ENCODE data around the gene MYRIP.
"Not testable (repeated sequence)": the region's sequence is repeated elsewhere in the genome, so short reads cannot be mapped to it uniquely, and the experiment has no call there.

MYRIP gene

DNA sequence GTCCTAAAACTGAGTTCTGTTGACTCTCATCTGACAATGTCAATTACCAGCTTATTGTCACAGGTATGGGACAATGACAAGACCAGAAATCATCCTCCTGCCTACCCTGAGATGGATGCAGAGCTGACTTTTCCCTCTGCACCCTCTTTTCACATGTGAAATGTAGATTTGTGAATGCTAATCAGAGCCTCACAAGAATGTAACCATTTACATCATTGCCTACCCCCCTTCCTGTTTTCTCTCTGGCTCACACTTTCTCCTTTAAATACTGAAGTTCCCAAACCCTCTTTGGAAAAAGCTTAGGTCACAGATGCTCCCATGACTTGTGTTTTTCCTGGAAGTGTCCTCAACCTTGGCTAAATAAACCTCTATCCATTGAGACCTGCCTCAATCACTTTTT, 228.2 kb downstream of the MYRIP start:
- no peak for DNase-seq (ENCODE audit: low spot score)

GRCh38 chr3:40042752-40043443, 233.5 kb downstream of the MYRIP start:
- DNase-seq (ENCODE audit: low spot score), result no peak

- DNase-seq (ENCODE audit: low spot score), result peak; percentile 35
Observed at GRCh38 chr3:40043444-40043755, 234.0 kb downstream of the MYRIP start.

DNA sequence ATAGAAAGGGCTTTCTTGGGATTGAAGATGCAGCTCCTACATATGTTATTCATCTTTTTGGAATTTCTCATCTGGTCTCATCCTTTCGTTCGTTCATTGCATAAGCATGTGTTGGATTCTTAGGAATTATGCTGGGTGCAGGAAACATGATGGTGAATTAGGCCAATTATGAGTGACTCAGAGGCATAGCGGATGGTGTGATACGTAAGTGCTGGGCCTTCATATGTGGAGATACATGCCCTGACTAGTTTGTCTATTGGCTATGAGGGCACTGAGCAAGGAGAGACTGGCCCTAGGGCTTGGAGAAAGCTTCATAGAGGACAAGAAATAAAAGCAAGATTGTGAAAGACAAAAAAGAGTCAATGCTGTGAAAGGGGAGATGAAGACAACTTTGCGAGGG, 235.1 kb downstream of the MYRIP start:
- DNase-seq (ENCODE audit: low spot score), result peak; percentile 83

GRCh38 chr3:40045051-40045450, 235.6 kb downstream of the MYRIP start:
- DNase-seq (ENCODE audit: low spot score), result no peak

GRCh38 chr3:40046149-40046548, 236.7 kb downstream of the MYRIP start:
- DNase-seq (ENCODE audit: low spot score), result no peak

GRCh38 chr3:40047406-40047805, 238.0 kb downstream of the MYRIP start:
- no peak for DNase-seq (ENCODE audit: low spot score)

GRCh38 chr3:40053663-40054062, 244.3 kb downstream of the MYRIP start:
- DNase-seq (ENCODE audit: low spot score), result no peak

DNA sequence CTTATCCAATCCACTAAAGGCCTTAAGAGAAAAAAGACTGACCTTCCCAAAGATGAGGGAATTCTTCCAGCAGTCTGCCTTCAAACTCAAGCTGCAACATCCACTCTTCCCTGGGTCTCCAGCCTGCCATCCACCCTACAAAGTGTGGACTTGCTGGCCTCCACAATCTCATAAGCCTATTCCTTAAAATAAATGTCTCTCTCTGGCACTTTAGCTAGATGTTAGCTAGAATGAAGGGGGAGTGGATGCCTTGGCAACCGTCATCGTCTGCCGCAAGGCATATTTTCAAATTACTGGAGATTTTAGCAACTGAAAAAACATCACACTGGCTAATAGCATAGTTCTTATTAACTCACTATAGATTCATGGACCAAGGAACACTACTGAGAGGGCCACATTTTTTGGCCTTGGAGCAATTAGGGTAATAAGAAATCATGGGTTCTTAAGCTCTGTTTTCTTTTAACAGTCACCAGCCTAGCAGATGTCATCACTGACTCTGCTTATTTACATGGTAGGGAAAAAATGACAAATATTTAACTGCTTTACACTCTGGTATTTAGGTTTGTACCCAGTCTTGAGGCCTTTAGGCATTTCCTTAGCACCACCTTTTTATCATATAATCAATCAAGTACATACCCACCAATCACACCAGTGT, 245.3 kb downstream of the MYRIP start:
- DNase-seq (ENCODE audit: low spot score), result peak; percentile 60

DNA sequence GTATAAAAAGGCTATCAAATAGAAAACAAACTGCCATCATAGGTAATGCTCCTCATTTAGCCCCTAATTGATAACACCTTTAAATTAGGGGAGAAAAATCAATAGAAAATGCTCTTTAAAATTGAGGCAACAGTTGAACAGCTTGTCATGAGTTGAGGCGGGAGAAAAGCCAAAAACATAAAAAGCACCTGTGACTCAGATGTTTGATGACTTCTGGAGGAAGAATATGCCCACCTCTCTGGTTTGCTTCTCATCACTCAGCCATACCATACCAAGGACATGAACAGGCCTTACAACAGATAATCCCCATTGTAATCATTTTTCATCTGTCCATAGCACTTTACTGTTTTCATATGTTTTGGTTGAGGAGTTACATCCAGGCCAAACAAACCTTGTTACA, 246.0 kb downstream of the MYRIP start:
- DNase-seq (ENCODE audit: low spot score), result no peak

- DNase-seq (ENCODE audit: low spot score), result no peak
Observed at GRCh38 chr3:40055956-40056355, 246.5 kb downstream of the MYRIP start.

DNA sequence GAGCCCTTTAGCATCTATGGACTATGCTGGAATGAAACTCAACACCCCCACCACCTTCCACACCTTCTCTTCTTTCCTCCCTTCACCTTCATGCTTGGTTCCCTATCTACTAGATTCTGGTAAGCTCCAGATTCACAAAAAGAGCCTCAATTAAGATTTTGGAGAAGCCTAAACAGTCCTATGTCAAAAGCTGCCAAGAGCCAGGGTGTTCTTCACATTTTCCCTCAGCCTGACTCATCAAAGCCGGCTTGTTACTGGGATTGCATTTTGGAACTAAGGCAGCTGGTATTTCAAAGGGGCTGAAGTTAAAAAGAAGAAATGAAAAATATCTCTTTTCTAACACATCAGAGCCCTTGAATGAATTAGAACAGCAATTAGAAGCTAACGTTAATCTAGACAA, 247.7 kb downstream of the MYRIP start:
- DNase-seq (ENCODE audit: low spot score), result peak; percentile 66

- no peak for DNase-seq (ENCODE audit: low spot score)
Observed at GRCh38 chr3:40057786-40058185, 248.4 kb downstream of the MYRIP start.

GRCh38 chr3:40068636-40069035, 259.2 kb downstream of the MYRIP start:
- no peak for DNase-seq (ENCODE audit: low spot score)

- no peak for DNase-seq (ENCODE audit: low spot score)
Observed at GRCh38 chr3:40070816-40071215, 261.4 kb downstream of the MYRIP start.

DNA sequence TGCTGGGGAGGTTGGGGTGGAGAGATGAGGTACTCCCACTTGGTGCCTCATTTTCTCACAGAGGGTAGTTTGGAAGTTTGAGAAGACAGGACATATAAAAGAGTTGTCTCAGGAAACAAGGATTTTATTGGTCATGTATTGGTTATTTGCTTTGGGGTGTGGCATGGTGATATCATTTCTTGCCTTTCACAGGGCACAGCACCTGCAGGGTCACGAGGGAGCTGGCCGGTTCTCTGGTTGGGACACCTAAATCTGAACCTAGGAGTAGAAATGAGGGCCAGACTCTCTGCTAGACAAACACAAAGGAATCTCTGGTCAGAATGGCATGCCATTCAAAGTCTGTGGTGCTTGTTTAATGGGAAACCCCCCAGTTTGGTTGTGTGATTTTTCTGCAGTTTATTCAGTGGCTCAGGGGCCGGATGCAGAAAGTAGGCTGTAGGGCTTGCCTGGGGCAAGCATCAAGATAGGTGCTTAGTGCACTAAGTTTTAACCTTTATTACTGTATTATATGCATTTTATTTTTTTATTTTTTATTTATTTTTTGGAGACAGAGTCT, 262.4 kb downstream of the MYRIP start:
- DNase-seq (ENCODE audit: low spot score), result no peak

- no peak for DNase-seq (ENCODE audit: low spot score)
Observed at GRCh38 chr3:40073310-40074007, 264.1 kb downstream of the MYRIP start.

GRCh38 chr3:40077139-40077538, 267.7 kb downstream of the MYRIP start:
- DNase-seq (ENCODE audit: low spot score), result not testable (repeated sequence)

DNA sequence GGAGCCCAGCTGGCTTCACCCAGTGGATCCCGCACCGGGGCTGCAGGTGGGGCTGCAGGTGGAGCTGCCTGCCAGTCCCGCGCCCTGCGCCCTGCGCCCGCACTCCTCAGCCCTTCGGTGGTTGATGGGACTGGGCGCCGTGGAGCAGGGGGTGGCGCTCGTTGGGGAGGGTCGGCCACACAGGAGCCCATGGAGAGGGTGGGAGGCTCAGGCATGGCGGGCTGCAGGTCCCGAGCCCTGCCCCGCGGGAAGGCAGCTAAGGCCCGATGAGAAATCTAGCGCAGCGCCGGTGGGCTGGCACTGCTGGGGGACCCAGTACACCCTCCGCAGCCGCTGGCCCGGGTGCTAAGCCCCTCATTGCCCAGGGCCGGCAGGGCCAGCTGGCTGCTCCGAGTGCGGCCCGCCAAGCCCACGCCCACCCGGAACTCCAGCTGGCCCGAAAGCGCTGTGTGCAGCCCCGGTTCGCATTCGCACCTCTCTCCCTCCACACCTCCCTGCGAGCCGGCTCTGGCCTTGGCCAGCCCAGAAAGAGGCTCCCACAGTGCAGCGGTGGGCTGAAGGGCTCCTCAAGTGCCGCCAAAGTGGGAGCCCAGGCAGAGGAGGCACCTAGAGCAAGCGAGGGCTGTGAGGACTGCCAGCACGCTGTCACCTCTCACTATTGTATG, 268.6 kb downstream of the MYRIP start:
- not testable (repeated sequence) for DNase-seq (ENCODE audit: low spot score)

DNA sequence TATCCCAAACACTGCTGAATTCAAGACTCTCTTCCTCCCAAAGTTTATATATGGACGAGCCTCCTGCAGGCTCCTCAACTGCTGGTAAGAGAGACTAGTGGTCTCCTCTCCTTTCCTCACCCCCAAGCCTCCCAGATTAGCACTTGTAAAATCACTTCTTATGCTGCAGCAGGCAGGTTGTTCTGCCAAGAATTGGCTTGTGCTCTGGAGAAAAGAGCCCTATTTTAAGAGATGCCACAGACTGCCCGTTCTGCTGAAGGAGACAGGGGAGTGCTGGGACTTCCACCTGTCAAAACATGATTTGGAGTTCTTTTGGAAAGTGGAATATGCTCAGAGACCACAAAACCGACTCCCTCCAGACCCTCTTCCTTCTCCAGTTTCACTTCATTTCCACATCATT, 269.2 kb downstream of the MYRIP start:
- no peak for DNase-seq (ENCODE audit: low spot score)

- peak; percentile 65 for DNase-seq (ENCODE audit: low spot score)
Observed at GRCh38 chr3:40079203-40079846, 269.9 kb downstream of the MYRIP start.

GRCh38 chr3:40079847-40080240, 270.4 kb downstream of the MYRIP start:
- no peak for DNase-seq (ENCODE audit: low spot score)

Measured in AG20443 (cell line).